Fibroblast of upper back skin (primary cell): ENCODE data around the gene CUL3.
A peak's percentile ranks its signal among the peaks of the same experiment; 100 is the strongest.
"Not testable (repeated sequence)": the region's sequence is repeated elsewhere in the genome, so short reads cannot be mapped to it uniquely, and the experiment has no call there.

Experiments used
- DNase-seq: peaks from one replicate; pipeline ENCODE4 v3.0.0-alpha.2; 2013

Gene CUL3

GRCh38 chr2:224532931-224533330, 52.2 kb downstream of the CUL3 start:
- no peak for DNase-seq

DNA sequence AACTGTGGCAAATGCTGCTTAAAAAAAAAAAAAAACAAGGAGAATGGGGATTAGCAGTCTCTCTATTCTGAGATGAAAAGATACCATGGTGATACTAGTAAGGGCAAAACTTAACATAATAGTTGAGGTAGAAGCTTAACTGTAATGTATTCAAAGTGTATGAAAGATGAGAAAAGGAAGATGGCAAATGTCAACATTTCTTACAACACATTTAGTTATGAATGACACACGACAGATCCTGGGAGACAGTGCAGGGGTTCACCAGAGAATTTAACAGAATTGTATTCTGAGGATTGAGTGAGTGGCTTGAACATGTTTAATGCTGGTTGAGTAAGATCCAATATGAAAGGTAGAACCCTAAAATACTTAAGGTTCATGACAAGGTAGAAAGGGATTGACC, 52.7 kb downstream of the CUL3 start:
- DNase-seq: no peak

DNA sequence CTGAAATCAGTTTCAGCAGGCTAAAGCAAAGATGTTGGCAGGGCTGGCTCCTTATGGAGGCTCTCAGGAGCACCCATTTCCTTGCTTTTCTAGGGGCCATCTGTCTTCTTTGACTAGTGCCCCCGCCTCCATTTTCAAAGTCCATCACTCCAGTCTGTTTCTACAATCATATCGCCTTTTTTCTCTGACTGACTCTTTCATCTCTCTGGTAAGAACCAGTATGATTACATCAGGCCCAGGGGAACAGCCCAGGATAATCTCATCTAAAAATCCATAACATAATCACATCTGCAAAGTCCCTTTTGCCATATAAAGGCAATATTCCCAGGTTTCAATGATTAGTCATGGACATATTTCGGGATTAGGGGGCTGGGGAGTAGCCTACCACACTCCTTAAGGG, 57.0 kb downstream of the CUL3 start:
- peak; percentile 47 for DNase-seq

- no peak for DNase-seq
These were observed 59.4 kb downstream of the CUL3 start for GRCh38 chr2:224525774-224526173.

DNA sequence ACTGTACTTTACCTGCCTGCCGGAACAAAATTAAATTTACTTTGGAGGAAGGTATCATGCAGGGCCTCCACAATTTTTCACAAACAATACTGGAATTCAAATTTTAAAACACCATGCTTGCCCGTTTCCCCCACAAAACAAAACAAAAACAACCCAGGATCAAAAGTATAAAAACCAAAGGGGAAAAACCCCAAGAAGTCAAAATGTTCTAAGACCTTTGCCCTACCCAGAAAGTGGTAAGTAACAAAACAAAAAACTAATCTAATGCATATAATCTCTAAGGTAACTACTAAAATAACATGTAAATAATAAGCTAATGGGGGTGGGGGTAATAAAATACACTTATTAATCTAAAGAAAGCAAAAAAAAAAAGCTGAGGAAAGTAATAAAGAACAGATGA, 60.5 kb downstream of the CUL3 start:
- DNase-seq: no peak

DNA sequence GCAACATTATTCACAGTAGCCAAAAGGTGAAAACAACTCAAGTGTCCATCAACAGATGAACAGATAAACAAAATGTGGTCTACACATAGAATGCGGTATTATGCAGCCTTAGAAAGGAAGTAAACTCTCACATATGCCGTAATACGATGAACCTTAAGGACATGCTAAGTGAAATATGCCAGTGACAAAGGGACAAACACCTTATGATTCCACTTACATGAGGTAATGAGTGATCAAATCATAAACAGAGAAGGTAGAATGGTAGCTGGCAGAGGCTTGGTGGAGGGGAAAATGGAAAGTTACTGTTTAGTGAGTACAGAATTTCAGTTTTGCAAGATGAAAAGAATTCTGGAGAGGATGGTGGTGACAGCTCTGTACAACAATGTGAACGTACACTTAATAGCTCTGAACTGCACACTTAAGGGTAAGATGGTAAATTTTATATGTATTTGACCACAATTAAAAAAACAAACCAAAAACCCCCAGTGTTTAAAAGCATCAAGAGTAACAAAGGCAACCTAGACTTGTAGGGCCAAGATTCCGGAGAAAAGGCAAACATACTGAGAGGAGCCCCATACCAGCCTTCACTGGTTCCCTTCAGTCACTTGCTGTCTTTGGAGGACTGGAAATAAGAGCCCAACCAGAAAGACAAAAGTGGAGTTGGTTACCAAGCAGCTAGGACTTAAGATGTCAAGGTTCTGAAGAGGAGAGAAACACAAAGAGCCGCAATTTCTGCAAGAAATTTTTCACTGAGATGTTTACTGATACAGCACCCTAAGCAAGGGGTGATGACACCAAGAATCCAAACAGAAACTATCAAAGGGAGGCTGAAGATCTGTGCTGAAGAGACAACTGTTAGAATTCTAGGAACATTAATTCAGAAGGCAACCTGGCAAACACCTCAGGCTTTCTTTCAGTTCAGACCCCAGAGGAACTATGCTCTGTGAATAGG, 61.3 kb downstream of the CUL3 start:
- no peak for DNase-seq

GRCh38 chr2:224522483-224522882, 62.7 kb downstream of the CUL3 start:
- DNase-seq: not testable (repeated sequence)

DNA sequence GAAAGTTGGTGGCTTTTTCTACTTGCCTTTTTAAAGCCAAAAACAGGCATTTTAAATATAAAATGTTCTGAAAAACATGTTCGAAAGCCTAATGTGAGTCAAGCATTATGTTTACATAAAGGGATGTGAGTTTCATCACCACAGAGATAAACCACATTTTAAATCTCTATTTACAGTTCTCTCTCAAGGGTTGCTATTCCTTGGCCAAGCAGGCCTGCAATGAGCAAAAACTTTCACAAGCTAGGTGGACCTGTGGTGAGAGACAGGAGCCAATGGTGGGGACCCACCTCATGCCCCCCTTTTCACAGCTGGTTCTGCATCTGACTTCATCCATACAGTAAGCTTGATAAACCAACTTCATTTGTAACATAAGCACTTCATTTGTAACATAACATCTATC, 65.1 kb downstream of the CUL3 start:
- peak; percentile 64 for DNase-seq

DNA sequence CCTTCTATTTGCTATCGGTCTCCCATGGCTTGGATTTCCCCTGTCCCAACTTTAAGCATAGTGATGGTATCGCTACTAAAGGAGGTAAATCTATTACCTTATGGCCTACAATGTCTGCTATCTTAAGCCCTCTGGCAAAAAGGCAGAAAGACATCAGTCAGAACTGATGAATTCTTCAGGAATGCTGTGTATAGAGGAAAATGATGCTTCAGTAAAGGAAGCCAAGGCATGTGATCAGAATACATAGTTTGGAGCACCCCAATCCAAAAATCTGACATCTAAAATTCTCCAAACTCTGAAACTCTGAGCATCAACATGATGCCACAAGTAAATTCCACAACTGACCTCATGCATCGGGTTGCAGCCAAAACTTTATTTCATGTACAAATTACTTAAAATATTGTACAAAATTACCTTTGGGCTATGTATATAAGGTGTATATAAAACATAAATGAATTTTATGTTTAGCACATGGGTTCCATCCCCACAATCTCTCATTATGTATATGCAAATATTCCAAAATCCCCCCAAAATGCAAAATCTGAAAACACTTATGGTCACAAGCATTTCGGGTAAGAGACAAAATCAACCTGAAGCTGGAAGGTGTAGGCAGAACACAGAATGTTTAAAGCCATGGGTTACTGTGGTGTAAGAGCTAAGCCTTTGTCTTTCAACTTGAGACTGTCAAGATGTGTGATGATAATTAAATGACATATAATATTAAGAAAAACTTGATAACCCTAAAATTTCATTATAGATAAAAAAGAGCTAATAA, 66.2 kb downstream of the CUL3 start:
- peak; percentile 81 for DNase-seq

DNA sequence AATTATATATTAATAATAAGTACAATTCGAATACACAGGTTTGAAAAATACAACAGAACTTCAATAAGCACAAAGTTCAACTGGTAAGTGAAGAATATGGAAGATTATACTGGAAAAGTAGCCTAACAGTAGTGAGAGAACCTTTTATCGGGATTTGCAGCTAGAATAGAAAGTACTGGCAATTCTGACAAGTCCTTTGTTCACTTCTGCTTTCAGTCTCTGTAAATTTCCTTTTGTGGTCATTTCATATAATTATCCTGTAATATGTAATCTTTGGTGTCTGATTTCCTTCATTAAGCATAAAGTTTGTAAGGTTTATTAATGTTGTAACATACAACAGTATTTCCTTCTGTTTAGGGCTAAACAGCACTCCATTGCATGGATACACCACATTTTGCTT, 67.2 kb downstream of the CUL3 start:
- no peak for DNase-seq

DNA sequence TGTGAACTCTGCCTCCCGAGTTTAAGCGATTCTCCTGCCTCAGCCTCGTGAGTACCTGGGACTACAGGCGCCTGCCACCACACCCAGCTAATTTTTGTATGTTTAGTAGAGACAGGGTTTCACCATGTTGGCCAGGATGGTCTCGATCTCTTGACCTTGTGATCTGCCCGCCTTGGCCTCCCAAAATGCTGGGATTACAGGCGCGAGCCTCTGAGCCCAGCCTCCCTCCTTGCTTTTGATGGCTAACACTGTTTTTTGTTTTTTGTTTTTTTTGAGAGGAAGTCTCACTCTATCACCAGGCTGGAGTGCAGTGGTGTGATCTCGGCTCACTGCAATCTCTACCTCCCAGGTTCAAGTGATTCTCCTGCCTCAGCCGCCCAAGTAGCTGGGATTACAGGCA, 68.8 kb downstream of the CUL3 start:
- DNase-seq: not testable (repeated sequence)

DNA sequence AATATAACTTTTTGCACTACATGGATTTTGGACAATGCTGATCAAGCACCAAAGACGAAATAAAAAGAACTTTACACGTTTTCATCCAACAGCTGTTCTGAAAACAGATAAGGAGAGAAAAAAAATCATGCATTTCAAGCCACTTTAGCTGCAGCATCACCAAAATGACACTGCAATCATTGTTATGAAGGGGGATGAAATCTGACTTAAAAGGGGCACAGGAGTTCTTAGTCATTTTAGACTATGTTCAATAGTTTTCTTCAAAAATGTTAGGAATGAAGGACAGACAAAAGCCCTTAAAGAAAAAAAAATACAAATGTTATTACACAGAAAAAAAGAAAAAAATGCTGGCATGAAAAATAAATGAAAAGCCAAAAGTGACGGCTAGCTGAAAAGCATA, 71.2 kb downstream of the CUL3 start:
- DNase-seq: peak; percentile 31

DNA sequence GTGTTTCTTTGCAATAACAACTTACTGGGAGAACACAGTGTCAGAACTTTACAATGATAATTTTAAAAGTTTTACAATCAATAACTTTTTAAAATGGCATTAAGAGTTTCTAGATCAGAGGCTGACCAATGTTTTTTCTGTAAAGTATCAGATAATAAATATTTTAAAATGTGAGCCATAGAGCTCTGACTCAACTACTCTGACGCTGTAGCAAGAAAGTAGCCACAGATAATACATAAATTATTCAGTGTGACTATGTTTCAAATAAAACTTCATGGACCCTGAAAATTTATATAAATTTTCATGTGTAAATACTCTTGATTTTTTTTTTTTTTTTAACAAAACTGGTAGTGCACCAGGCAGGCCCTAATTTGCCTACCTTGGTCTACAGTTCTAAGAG, 77.4 kb downstream of the CUL3 start:
- no peak for DNase-seq

GRCh38 chr2:224506494-224506893, 78.7 kb downstream of the CUL3 start:
- no peak for DNase-seq

- DNase-seq: no peak
These were observed 86.2 kb downstream of the CUL3 start for GRCh38 chr2:224498991-224499390.

DNA sequence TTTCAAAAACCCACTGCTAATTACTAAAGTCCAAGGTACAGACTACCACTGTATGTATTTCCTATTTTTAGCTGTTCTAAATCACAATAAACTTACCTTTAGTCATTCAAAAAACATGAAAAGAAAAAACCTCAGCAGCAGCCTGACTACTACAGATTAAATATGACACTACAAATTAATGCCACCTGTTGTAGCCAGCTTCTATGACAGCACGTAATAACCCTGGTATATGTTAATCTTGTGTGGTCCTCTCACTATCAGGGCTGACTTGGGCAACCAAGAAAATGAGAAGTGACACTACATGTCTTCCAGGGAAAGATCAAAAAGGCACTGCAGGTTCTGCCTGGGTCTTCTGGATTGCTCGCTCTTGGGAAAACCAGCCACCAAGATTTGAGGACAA, 92.6 kb downstream of the CUL3 start:
- DNase-seq: peak; percentile 24

DNA sequence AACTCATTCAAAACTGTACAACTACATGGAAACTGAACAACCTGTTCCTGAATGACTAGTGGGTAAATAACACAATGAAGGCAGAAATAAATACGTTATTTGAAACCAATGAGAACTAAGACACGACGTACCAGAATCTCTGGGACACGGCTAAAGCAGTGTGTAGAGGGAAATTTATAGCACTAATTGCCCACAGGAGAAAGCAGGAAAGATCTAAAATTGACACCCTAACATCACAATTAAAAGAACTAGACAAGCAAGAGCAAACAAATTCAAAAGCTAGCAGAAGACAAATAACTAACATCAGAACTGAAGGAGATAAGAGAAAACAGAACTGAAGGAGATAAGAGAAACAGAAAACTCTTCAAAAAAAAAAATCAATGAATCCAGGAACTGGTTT, 97.2 kb downstream of the CUL3 start:
- not testable (repeated sequence) for DNase-seq

- peak; percentile 88 for DNase-seq
These were observed 99.8 kb downstream of the CUL3 start for GRCh38 chr2:224485081-224486014.

DNA sequence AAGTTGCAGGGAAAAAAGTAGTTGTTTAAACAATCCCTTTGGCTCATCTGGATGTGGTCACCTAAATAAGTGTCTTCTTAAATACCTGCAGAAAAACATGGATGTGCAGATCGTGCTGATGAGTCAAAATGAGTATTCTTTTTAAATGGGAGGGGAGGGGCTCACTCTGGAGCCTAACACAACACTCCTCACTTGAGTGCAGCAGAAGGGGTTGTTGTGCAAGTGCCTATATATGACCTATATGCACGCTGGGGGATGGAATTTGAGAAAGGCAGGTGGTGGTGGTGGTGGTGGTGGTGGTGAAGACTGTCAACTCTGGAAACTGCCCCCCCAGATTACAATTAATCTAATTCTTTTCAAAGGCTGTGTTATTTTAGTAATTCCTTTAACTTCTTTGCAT, 105.3 kb downstream of the CUL3 start:
- DNase-seq: no peak

- no peak for DNase-seq
These were observed 112.3 kb downstream of the CUL3 start for GRCh38 chr2:224472827-224473226.

DNA sequence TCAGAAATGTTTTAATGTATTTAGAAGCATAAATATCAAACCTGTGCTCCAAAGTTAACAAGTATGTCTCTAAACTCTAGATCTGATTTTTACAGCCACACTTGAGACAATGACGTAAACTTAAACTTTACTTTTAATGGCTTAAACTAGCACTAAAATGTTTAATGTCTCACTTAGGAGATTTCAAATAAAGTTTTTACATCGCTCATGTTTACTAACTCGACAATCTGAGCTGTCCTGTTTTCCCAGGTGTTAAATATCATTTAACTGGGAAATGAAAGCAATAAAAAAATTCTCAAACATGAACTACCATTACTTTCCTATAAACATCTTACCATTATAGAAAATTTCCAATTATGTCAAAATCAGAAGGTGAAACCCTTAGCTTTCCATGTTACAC, 113.0 kb downstream of the CUL3 start:
- DNase-seq: no peak

DNA sequence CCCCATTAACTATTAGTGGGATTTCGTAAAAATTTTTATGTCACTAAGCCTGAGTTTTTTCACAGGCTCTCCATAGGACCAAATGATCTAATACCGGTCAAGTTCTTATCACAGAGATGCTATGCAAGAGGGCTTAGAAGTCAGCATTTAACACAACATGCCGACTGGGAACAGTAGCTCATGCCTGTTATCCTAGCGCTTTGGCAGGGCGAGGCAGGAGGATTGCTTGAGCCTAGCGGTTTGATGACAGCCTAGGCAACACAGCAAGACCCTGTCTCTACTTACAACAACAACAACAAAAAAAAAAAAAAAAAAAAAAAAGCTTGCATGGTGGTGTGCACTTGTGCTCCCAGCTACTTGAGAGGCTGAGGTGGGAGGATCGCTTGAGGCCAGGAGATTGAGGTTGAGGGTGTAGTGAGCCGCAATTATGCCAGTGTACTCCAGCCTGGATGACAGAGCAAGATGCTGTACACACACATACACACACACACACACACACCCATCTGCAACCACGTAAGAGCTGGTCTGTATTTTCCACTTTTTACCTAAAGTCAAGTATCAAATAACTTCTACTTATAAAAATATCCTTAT, 115.7 kb downstream of the CUL3 start:
- DNase-seq: no peak
